GM11168 (cell line): ENCODE results near the gene LLGL1.

Experiments
- in situ Hi-C: fragments of 300-500 bp; cut with MboI; formaldehyde crosslinking; loops from one replicate; pipeline ENCODE4 v1.12.0; 2022; ENCODE audit warnings: low sequenced_read_pairs; ENCODE audit not compliant: unreplicated experiment

LLGL1 gene

GRCh38 chr17:18225121-18225641 is at the start of gene LLGL1:
Gene LLGL1 (plus strand): TSS chr17:18225635. CDS start chr17:18225683, 48 bp downstream.
- in situ Hi-C loops = no loop called here

- in situ Hi-C loops = no loop called here
Measured at GRCh38 chr17:18176176-18176575, 49.3 kb upstream of the LLGL1 start.

GRCh38 chr17:18177133-18177532 is 48.3 kb upstream of the LLGL1 start:
- in situ Hi-C loops = no loop called here

GRCh38 chr17:18177722-18178121 is 47.7 kb upstream of the LLGL1 start:
- in situ Hi-C loops = no loop called here

- in situ Hi-C loops = no loop called here
Measured at GRCh38 chr17:18179196-18179595, 46.2 kb upstream of the LLGL1 start.

- in situ Hi-C loops = no loop called here
Measured at GRCh38 chr17:18179804-18180203, 45.6 kb upstream of the LLGL1 start.

GRCh38 chr17:18181358-18181757 is 44.1 kb upstream of the LLGL1 start:
- in situ Hi-C loops = no loop called here

- in situ Hi-C loops = no loop called here
Measured at GRCh38 chr17:18182110-18182977, 43.1 kb upstream of the LLGL1 start.

GRCh38 chr17:18182978-18183333 is 42.5 kb upstream of the LLGL1 start:
- in situ Hi-C loops = no loop called here

- in situ Hi-C loops = no loop called here
Measured at GRCh38 chr17:18183334-18184142, 41.9 kb upstream of the LLGL1 start, which contains the start of gene ALKBH5. Gene ALKBH5 (plus strand): TSS chr17:18183828. CDS start chr17:18184244, 416 bp downstream.

- in situ Hi-C loops = no loop called here
Measured at GRCh38 chr17:18184143-18185031, 41.0 kb upstream of the LLGL1 start.

- in situ Hi-C loops = no loop called here
Measured at GRCh38 chr17:18185391-18185790, 40.0 kb upstream of the LLGL1 start.

- in situ Hi-C loops = no loop called here
Measured at GRCh38 chr17:18185832-18186626, 39.4 kb upstream of the LLGL1 start.

- in situ Hi-C loops = no loop called here
Measured at GRCh38 chr17:18186627-18186982, 38.8 kb upstream of the LLGL1 start.

GRCh38 chr17:18187226-18187625 is 38.2 kb upstream of the LLGL1 start:
- in situ Hi-C loops = no loop called here

- in situ Hi-C loops = no loop called here
Measured at GRCh38 chr17:18187821-18188761, 37.3 kb upstream of the LLGL1 start.

- in situ Hi-C loops = no loop called here
Measured at GRCh38 chr17:18190628-18191235, 34.7 kb upstream of the LLGL1 start.

- in situ Hi-C loops = no loop called here
Measured at GRCh38 chr17:18191236-18191667, 34.2 kb upstream of the LLGL1 start.
